Activated naive CD8-positive, alpha-beta T cell treated with anti-CD3 and anti-CD28 coated beads, Interleukin-2, amount 10 ng/mL, durations not matched to agents 7 days and 5 days (primary cell): Measurements from ENCODE around the gene CRIP3. TPM values are rescaled to one million over a fixed set of nuclear protein-coding genes. Genes with fewer than 3 reads are reported as not detected.
A peak's percentile ranks its signal among the peaks of the same experiment; 100 is the strongest.

ENCODE experiments used
- ATAC-seq: fragments of 150-1000 bp; cut with Tn5 transposase; one replicate; pipeline ENCODE4 v1.10.0; 2021; ENCODE audit warnings: low read depth, moderate library complexity
- POLR2A ChIA-PET: fragments of 350-600 bp; sonication (Branson Sonifier 250); formaldehyde crosslinking; loops from one replicate; lab custom pipeline; 2021; ENCODE audit warnings: antibody characterized with exemption; lab: Charles Lee
- DNase-seq: peaks from one replicate; pipeline ENCODE4 v3.0.0; 2021
- H3K27ac Mint-ChIP-seq: one replicate; pipeline ENCODE4 v1.8.0; 2022; ENCODE audit warnings: mild to moderate bottlenecking, mixed read lengths
- H3K27me3 Mint-ChIP-seq: one replicate; pipeline ENCODE4 v1.8.0; 2022; ENCODE audit warnings: mild to moderate bottlenecking, moderate library complexity, mixed read lengths
- H3K36me3 Mint-ChIP-seq: one replicate; pipeline ENCODE4 v1.8.0; 2021; ENCODE audit warnings: mild to moderate bottlenecking, mixed read lengths
- H3K4me1 Mint-ChIP-seq: one replicate; pipeline ENCODE4 v1.8.0; 2021; ENCODE audit warnings: mixed read lengths
- H3K4me3 Mint-ChIP-seq: one replicate; pipeline ENCODE4 v1.8.0; 2022; ENCODE audit warnings: mild to moderate bottlenecking, moderate library complexity, mixed read lengths
- H3K9me3 Mint-ChIP-seq: one replicate; pipeline ENCODE4 v1.8.0; 2021; ENCODE audit warnings: mixed read lengths
- total RNA-seq, 2 experiments: library from RNA; stranded (reverse); gene quantifications; one replicate each; pipeline ENCODE4 v1.2.3, GENCODE V29; 2021

The CRIP3 gene
- total RNA-seq, 2 experiments from 2014 or later: 0.47 to 0.62 TPM

DNA sequence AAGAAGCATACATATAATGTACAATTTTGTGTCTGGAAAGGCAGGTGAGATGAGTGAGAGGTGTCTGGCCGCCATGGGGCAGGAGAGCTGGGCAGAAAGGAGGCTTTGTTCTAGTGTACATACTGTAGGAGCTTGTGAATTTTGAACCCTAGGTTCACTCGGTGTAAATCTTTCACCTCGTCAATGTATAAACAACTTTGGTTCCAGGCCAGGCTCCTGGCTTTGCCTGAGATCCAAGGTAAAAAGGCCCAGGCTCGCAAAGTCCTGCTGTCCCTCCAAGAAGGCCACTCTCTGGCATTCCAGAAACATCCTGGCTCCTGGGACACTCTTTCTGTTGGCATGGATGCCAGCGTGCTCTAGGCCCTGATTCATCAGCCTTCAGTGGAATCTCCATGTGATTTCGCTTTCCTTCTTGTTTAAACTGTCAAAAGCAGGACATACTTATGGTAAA, 17.7 kb downstream of the CRIP3 start:
- DNase-seq (no peak), ATAC-seq (no peak)
- peaks cover 12% of the 10 kb centered on the region for H3K27me3 Mint-ChIP-seq
- H3K9me3 Mint-ChIP-seq: no peaks in the 10 kb centered on the region
- H3K4me3 Mint-ChIP-seq: no peak overlapping the region
- H3K4me1 Mint-ChIP-seq: no peaks in the 10 kb centered on the region
- POLR2A ChIA-PET: no interaction called here
- no peaks in the 10 kb centered on the region for H3K36me3 Mint-ChIP-seq
- H3K27ac Mint-ChIP-seq: no peak overlapping the region

DNA sequence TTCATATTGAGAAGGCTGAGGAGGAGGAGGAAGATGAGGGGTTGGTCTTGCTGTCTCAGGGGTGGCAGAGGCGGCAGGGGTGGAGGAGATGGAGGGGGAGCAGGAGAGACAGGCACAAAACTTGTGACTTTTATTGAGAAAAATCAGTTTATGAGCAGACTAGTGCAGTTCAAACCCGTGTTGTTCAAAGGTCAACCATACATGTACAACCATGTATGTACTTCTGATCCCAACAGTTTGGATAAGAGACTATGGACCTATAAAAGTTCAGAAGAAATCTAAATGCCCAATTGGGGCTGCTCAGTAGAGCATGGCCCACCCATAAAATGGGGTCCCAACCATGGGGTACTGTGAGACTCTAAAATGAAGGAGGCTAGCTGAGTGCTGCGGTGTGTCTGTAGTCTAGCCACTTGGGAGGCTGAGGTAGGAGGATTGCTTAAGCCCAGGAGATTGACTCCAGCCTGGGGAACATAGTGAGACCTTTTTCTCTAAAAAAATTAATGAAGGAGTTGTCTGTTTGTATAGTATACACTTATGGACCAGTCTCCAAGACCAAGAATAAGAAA, 18.2 kb downstream of the CRIP3 start:
- Mint-ChIP-seq H3K4me1 (no peaks in the 10 kb centered on the region), H3K36me3 (no peaks in the 10 kb centered on the region), H3K4me3 (no peak overlapping the region), H3K27me3 (peaks cover 17% of the 10 kb centered on the region), H3K9me3 (no peaks in the 10 kb centered on the region), H3K27ac (no peak overlapping the region)
- ATAC-seq (no peak), DNase-seq (no peak)
- POLR2A ChIA-PET: no interaction called here

DNA sequence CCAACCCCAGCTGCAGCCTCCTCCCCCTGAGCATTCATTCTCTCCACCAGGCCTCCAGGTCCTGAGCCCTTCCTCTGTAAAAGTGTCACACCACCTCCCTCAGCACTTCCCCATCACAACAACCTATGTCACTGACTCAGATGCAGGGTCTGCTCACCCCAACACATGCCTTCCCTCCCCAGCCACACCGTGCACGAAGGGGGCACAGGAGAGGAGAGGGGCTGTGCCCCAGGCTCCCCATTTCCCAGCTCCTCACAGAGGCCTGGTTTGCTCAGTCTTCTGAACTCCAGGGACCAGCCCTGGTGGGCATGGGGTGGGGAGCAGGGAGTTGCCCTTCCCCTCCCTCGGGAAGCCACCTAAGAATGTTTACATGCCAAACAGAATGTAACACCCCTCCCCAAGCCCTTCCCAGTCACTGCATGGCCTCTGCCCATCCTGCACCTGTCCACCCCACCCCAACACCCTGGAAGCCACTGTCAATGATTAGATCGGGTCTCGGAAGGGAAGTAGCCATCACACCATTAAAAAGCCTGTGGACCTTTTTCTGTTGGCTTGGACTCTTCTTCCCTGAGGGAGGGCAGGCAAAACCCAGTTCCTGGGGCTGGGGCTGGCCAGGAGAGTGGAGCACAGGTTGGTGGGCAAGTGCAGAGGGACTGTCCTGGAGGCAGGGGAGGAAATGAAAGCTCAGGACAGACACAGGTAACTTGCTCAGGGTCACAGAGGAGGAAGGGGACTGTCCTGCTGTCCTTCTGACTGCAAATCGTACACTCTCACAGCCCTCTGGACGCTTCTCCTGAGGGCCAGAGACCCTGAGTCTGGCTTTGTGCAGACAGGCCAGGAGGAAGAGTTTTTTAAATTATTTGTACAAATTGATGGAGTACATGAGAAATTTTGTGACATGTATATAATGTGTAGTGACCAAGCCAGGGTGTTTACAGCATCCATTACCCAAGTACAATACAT, 20.6 kb downstream of the CRIP3 start:
- Mint-ChIP-seq H3K9me3 (no peaks in the 10 kb centered on the region), H3K4me3 (no peak overlapping the region), H3K27me3 (peaks cover 23% of the 10 kb centered on the region), H3K4me1 (no peaks in the 10 kb centered on the region), H3K36me3 (no peaks in the 10 kb centered on the region), H3K27ac (no peak overlapping the region)
- no peak for ATAC-seq
- POLR2A ChIA-PET: no interaction called here
- DNase-seq: no peak

DNA sequence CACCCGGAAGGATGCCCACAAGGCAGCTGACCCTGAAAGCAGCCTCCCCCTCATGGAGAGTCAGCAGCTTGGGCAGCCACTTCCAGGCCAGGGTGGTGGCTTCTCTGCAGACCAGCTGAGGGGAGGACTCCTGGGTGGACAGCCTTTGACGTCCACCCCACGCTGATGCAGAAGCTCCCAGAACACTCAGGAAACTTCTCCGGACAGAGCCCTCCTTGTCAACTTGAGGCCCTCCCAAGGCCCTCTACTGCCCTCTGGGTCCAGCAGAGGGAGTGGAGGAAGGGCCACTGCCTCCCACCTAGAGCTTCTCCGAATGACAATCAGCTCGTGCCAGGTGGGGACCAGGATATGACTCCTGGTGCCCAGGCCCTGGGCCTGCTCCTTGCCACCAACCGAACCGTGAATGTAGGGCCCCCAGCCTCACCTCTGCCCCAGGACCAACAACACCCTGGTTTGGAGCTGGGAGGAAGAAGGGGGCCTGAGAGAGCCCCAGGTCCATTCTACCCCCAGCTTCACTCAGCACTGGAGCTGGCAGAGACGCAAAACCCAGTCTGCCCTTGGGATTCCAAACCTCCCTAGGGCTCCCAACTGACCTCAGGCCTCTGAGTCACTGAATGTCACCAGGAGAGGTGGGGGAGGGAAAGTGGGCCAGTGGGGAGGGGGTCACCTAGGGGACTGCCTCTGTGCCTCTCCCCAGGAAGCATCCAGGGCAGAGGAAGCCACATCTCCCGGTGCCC, 21.5 kb downstream of the CRIP3 start:
- POLR2A ChIA-PET: no interaction called here
- Mint-ChIP-seq H3K36me3 (no peaks in the 10 kb centered on the region), H3K4me3 (no peak overlapping the region), H3K27me3 (peaks cover 20% of the 10 kb centered on the region), H3K4me1 (peaks cover 2% of the 10 kb centered on the region), H3K27ac (no peak overlapping the region), H3K9me3 (no peaks in the 10 kb centered on the region)
- ATAC-seq (no peak), DNase-seq (no peak)

DNA sequence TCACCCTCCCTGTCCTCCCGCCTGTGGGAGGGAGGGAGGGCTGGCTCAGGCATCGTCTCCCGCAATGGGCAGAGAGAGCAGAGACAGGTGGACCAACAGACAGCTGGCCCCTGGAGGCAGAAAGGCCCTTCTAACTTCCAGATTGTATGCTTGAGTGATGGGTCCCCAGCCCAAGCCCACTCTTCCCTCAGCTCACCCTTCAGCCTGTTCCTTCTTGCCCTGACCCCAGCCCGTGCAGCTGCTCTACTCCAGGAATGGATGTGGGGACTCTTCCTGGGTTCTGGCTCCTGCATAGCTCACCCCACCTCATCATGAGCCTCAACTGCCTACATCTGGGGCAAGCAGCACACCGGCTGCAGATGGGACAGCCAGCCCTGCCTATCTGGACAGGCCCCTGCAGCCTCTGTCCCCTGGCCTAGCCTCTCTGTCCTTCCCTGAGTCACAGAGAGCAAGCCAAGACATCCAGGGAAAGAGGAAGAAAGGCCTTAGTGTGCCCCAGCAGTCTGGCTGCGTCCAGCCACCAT, 22.1 kb downstream of the CRIP3 start:
- H3K36me3 Mint-ChIP-seq: no peaks in the 10 kb centered on the region
- POLR2A ChIA-PET: no interaction called here
- H3K9me3 Mint-ChIP-seq: no peaks in the 10 kb centered on the region
- peaks cover 24% of the 10 kb centered on the region for H3K27me3 Mint-ChIP-seq
- ATAC-seq: no peak
- no peak overlapping the region for H3K4me3 Mint-ChIP-seq
- no peak overlapping the region for H3K27ac Mint-ChIP-seq
- DNase-seq: no peak
- peaks cover 2% of the 10 kb centered on the region for H3K4me1 Mint-ChIP-seq

- ATAC-seq (no peak), DNase-seq (no peak)
- peaks cover 24% of the 10 kb centered on the region for H3K27me3 Mint-ChIP-seq
- no peaks in the 10 kb centered on the region for H3K36me3 Mint-ChIP-seq
- H3K9me3 Mint-ChIP-seq: no peaks in the 10 kb centered on the region
- H3K27ac Mint-ChIP-seq: no peak overlapping the region
- peaks cover 2% of the 10 kb centered on the region for H3K4me1 Mint-ChIP-seq
- POLR2A ChIA-PET: no interaction called here
- H3K4me3 Mint-ChIP-seq: no peak overlapping the region
Observed at GRCh38 chr6:43285832-43286231, 22.8 kb downstream of the CRIP3 start.

DNA sequence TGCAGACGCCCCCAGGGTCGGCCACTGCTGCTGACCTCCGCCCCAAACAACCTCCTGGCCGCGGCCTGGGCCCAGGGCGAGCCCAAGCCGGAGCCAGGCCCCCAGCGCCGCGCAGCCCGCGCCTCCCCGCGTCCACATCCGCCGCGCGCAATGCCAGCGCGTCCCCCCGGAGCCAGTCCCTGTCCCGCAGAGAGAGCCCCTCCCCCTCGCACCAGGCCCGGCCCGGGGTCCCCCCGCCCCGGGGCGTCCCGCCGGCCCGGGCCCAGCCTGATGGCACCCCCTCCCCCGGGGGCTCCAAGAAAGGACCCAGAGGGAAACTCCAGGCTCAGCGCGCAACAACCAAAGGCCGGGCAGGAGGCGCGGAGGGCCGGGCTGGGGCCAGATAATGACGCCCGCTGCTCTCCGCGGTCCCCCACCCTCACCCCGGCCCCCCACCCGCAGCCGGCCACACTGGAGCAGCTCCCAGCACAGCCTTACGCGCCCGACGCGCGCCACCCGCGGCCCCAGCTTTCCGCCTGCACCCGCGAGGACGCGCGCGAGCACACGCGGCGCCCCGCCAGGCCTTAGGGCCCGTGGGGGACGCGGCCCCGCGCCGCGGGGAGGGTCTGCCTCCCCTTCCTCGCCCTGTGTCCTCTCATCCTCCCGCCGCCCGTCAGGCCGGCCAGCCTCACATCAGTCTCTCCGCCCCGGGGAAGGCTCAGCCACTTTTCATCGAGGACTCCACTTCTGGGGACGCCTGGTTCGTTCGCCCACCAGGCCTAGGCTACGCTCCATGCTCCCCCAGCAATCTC, 23.4 kb downstream of the CRIP3 start:
- no peaks in the 10 kb centered on the region for H3K36me3 Mint-ChIP-seq
- ATAC-seq: no peak
- peak overlapping the region; percentile 33 for H3K4me3 Mint-ChIP-seq
- H3K4me1 Mint-ChIP-seq: peaks cover 2% of the 10 kb centered on the region
- DNase-seq: no peak
- peaks cover 30% of the 10 kb centered on the region for H3K27me3 Mint-ChIP-seq
- POLR2A ChIA-PET: no interaction called here
- H3K27ac Mint-ChIP-seq: no peak overlapping the region
- no peaks in the 10 kb centered on the region for H3K9me3 Mint-ChIP-seq

DNA sequence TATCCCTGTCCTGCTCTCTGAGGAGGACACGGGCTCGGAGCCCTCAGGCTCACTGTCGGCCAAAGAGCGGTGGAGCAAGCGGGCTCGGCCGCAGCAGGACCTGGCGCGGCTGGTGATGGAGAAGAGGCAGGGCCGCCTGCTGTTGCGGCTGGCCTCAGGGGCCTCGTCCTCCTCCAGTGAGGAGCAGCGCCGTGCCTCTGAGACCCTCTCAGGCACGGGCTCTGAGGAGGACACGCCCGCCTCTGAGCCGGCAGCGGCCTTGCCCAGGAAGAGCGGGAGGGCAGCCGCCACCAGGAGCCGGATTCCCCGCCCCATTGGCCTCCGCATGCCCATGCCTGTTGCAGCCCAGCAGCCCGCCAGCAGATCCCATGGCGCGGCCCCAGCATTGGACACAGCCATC, 24.7 kb downstream of the CRIP3 start:
- Mint-ChIP-seq H3K27me3 (peaks cover 28% of the 10 kb centered on the region), H3K27ac (no peak overlapping the region), H3K4me3 (no peak overlapping the region), H3K36me3 (no peaks in the 10 kb centered on the region), H3K4me1 (peaks cover 2% of the 10 kb centered on the region), H3K9me3 (no peaks in the 10 kb centered on the region)
- POLR2A ChIA-PET: no interaction called here
- DNase-seq (no peak), ATAC-seq (no peak)

DNA sequence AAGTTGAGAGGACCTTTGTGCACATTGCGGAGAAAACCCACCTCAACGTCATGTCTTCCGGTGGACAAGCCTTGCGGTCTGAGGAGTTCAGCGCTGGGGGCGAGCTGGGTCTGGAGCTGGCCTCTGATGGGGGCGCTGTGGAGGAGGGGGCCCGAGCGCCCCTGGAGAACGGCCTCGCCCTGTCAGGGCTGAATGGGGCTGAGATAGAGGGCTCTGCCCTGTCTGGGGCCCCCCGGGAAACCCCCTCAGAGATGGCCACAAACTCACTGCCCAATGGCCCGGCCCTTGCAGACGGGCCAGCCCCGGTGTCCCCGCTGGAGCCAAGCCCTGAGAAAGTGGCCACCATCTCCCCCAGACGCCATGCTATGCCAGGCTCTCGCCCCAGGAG, 25.1 kb downstream of the CRIP3 start:
- H3K36me3 Mint-ChIP-seq: no peaks in the 10 kb centered on the region
- no peak for ATAC-seq
- H3K27me3 Mint-ChIP-seq: peaks cover 26% of the 10 kb centered on the region
- H3K27ac Mint-ChIP-seq: no peak overlapping the region
- POLR2A ChIA-PET: no interaction called here
- DNase-seq: no peak
- peaks cover 2% of the 10 kb centered on the region for H3K4me1 Mint-ChIP-seq
- no peak overlapping the region for H3K4me3 Mint-ChIP-seq
- no peaks in the 10 kb centered on the region for H3K9me3 Mint-ChIP-seq

DNA sequence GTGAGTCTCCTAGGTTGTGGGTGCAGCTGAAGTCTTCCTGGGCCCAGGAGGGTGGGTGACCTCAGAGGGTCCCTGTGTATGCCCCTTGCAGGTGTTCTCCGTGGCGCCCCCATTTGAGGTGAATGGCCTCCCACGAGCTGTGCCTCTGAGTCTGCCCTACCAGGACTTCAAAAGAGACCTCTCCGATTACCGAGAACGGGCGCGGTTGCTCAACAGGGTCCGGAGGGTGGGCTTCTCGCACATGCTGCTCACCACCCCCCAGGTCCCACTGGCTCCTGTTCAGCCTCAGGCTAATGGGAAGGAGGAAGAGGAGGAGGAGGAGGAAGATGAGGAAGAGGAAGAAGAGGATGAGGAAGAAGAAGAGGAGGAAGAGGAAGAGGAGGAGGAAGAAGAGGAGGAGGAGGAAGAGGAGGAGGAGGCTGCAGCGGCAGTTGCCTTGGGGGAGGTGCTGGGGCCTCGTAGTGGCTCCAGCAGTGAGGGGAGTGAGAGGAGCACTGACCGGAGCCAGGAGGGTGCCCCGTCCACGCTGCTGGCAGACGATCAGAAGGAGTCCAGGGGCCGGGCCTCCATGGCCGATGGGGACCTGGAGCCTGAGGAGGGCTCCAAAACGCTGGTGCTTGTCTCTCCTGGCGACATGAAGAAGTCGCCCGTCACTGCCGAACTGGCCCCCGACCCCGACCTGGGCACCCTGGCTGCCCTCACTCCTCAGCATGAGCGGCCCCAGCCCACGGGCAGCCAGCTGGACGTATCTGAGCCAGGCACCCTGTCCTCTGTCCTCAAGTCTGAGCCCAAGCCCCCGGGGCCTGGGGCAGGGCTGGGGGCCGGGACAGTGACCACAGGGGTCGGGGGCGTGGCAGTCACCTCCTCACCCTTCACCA, 25.8 kb downstream of the CRIP3 start:
- Mint-ChIP-seq H3K27ac (no peak overlapping the region), H3K9me3 (no peaks in the 10 kb centered on the region), H3K4me1 (peaks cover 2% of the 10 kb centered on the region), H3K27me3 (peaks cover 29% of the 10 kb centered on the region), H3K36me3 (no peaks in the 10 kb centered on the region), H3K4me3 (no peak overlapping the region)
- POLR2A ChIA-PET: no interaction called here
- no peak for ATAC-seq
- DNase-seq: no peak

DNA sequence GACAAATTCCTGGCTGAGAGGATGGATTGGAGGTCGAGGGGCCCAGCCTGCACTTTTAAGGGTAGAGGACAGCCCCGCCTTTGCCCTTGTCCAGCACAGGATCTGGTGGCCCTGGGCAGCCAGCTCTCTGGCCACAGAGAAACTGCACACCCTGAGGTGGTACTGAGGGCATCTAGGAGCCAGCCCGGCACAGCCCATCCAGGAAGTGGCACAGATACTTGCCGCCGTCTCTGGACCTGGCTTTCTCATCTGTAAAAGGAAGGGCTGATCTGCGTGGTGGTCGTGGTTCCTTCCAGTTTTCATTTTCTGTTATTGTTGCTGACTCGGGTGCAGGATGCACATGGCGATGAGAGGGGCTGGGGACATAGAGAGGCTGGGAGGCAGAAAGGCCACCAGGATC, 26.6 kb downstream of the CRIP3 start:
- no peak overlapping the region for H3K27ac Mint-ChIP-seq
- no peak overlapping the region for H3K4me3 Mint-ChIP-seq
- H3K9me3 Mint-ChIP-seq: no peaks in the 10 kb centered on the region
- no peak for ATAC-seq
- POLR2A ChIA-PET: interaction anchor here (0.6 kb wide), 1 partner anchor 182 kb away, joined by 3 read pairs; no protein-coding TSS in a partner anchor
- DNase-seq: no peak
- peaks cover 2% of the 10 kb centered on the region for H3K4me1 Mint-ChIP-seq
- peaks cover 33% of the 10 kb centered on the region for H3K27me3 Mint-ChIP-seq
- H3K36me3 Mint-ChIP-seq: no peaks in the 10 kb centered on the region

DNA sequence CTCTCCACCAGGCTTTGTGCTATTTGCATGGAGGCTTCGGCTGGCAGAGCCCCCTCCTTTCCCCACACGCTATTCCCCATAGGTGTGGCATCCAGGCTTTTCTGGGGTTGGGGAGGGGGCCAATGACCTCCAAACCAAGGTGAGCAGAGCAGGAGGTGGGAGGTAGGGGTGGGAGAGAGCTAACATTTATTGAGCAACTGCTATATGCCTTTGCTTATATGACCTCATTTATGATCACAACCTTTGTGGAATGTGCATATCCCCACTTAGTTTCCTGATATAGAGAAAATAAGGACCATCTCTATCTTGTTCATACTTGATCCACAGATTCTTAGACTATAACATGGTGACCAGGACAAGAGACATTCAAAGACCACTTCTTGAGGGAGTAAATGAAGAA, 28.4 kb downstream of the CRIP3 start:
- H3K36me3 Mint-ChIP-seq: no peaks in the 10 kb centered on the region
- peaks cover 6% of the 10 kb centered on the region for H3K4me1 Mint-ChIP-seq
- ATAC-seq (no peak), DNase-seq (no peak)
- POLR2A ChIA-PET: no interaction called here
- H3K27ac Mint-ChIP-seq: no peak overlapping the region
- peaks cover 37% of the 10 kb centered on the region for H3K27me3 Mint-ChIP-seq
- H3K4me3 Mint-ChIP-seq: no peak overlapping the region
- H3K9me3 Mint-ChIP-seq: no peaks in the 10 kb centered on the region
